ENCODE measurements around the gene VAX1. TPM values are rescaled to one million over a fixed set of nuclear protein-coding genes. Genes with fewer than 3 reads are reported as not detected.

VAX1 gene
- total and polyA plus RNA-seq, 2 donors (not counting 1 experiment from before 2014, with no cell fraction given), result not detected

- WGBS (ENCODE audit: insufficient coverage), result 35% methylated on average over 31 of the region's 34 CpGs
- H3K27me3 Mint-ChIP-seq, result peaks cover 61% of the 10 kb centered on the region
- intact Hi-C loops (cut with micrococcal nuclease), result no loop called here
- DNase-seq (no peak), ATAC-seq (ENCODE audit: low read depth) (no peak)
- peaks cover 0 to 80% (median 46%) of the 10 kb centered on the region in 4 experiments for H3K27me3 ChIP-seq (replicated peaks in 1 of 4; ENCODE audit: control extremely low read depth in 1 of 4, control insufficient read depth in 3 of 4, insufficient read depth in 4 of 4, low read length in 3 of 4)
- H3K27ac Mint-ChIP-seq, result peak overlapping the region; percentile 7
- ChIA-PET CTCF (no interaction called here), POLR2A (no interaction called here)
- H4K20me1 ChIP-seq (ENCODE audit: control insufficient read depth, insufficient read depth, low read length, poor library complexity, severe bottlenecking), result no peaks in the 10 kb centered on the region
- H3K36me3 ChIP-seq (replicated peaks in 1 of 2; ENCODE audit: control extremely low read depth in 1 of 2, control insufficient read depth in 1 of 2, extremely low read depth in 1 of 2, insufficient read depth in 2 of 2, low read length in 1 of 2), result no peaks in the 10 kb centered on the region
- peaks cover 0 to 54% (median 0%) of the 10 kb centered on the region in 3 donors for H3K9me3 ChIP-seq (ENCODE audit: control extremely low read depth in 1 of 3, control insufficient read depth in 2 of 3, insufficient read depth in 1 of 3, low read length in 2 of 3)
- H3K27ac ChIP-seq (ENCODE audit: low read length in 2 of 2), result no peak overlapping the region
- no peaks in the 10 kb centered on the region for H3K9me3 Mint-ChIP-seq (ENCODE audit: insufficient read depth)
- H3K4me2 ChIP-seq (replicated peaks; ENCODE audit: low read depth, low read length, poor library complexity, severe bottlenecking), result no peak overlapping the region
- no peak overlapping the region for H3K4me3 Mint-ChIP-seq
- TF ChIP-seq EZH2 (IDR thresholded peaks at IDR 0.05; ENCODE audit: borderline replicate concordance, insufficient read depth, low read depth, low read length, poor library complexity, severe bottlenecking), result no peak
- no peak for TF ChIP-seq CTCF (IDR thresholded peaks at IDR 0.05)
- no peak overlapping the region for H2AFZ ChIP-seq (ENCODE audit: insufficient read depth, low read depth, low read length, poor library complexity, severe bottlenecking)
- H3K4me3 ChIP-seq (ENCODE audit: control extremely low read depth in 1 of 5, extremely low read depth in 1 of 5, insufficient read depth in 1 of 5, low read depth in 2 of 5, low read length in 4 of 5), result no peak overlapping the region
- H3K79me2 ChIP-seq (ENCODE audit: control insufficient read depth, insufficient read depth, low read length), result no peaks in the 10 kb centered on the region
- peaks cover 17% of the 10 kb centered on the region for H3K4me1 Mint-ChIP-seq
- H3K4me1 ChIP-seq (ENCODE audit: control insufficient read depth in 2 of 2, insufficient read depth in 2 of 2, low read length in 2 of 2), result peaks cover 10 to 13% of the 10 kb centered on the region in 2 donors
- H3K9ac ChIP-seq (ENCODE audit: low read length), result no peak overlapping the region
These were observed 1.6 kb downstream of the VAX1 start for GRCh38 chr10:117136391-117136975.

- H3K27ac Mint-ChIP-seq, result no peak overlapping the region
- Histone ChIP-seq H2AFZ (ENCODE audit: insufficient read depth, low read depth, low read length, poor library complexity, severe bottlenecking) (no peak overlapping the region), H3K4me2 (replicated peaks; ENCODE audit: low read depth, low read length, poor library complexity, severe bottlenecking) (no peak overlapping the region), H3K4me1 (ENCODE audit: control insufficient read depth in 2 of 2, insufficient read depth in 2 of 2, low read length in 2 of 2) (peaks cover 15 to 17% of the 10 kb centered on the region in 2 donors), H3K9ac (ENCODE audit: low read length) (no peak overlapping the region), H3K27me3 (replicated peaks in 1 of 4; ENCODE audit: control extremely low read depth in 1 of 4, control insufficient read depth in 3 of 4, insufficient read depth in 4 of 4, low read length in 3 of 4) (peaks cover 0 to 86% (median 50%) of the 10 kb centered on the region in 4 experiments), H4K20me1 (ENCODE audit: control insufficient read depth, insufficient read depth, low read length, poor library complexity, severe bottlenecking) (no peaks in the 10 kb centered on the region), H3K36me3 (replicated peaks in 1 of 2; ENCODE audit: control extremely low read depth in 1 of 2, control insufficient read depth in 1 of 2, extremely low read depth in 1 of 2, insufficient read depth in 2 of 2, low read length in 1 of 2) (no peaks in the 10 kb centered on the region), H3K4me3 (ENCODE audit: control extremely low read depth in 1 of 5, extremely low read depth in 1 of 5, insufficient read depth in 1 of 5, low read depth in 2 of 5, low read length in 4 of 5) (no peak overlapping the region), H3K79me2 (ENCODE audit: control insufficient read depth, insufficient read depth, low read length) (no peaks in the 10 kb centered on the region), H3K27ac (ENCODE audit: low read length in 2 of 2) (no peak overlapping the region), H3K9me3 (ENCODE audit: control extremely low read depth in 1 of 3, control insufficient read depth in 2 of 3, insufficient read depth in 1 of 3, low read length in 2 of 3) (peaks cover 0 to 55% (median 0%) of the 10 kb centered on the region in 3 donors)
- POLR2A ChIA-PET, result no interaction called here
- TF ChIP-seq CTCF (IDR thresholded peaks at IDR 0.05) (no peak), EZH2 (IDR thresholded peaks at IDR 0.05; ENCODE audit: borderline replicate concordance, insufficient read depth, low read depth, low read length, poor library complexity, severe bottlenecking) (no peak)
- DNase-seq (no peak), ATAC-seq (ENCODE audit: low read depth) (no peak)
- H3K27me3 Mint-ChIP-seq, result peaks cover 68% of the 10 kb centered on the region
- peaks cover 22% of the 10 kb centered on the region for H3K4me1 Mint-ChIP-seq
- H3K9me3 Mint-ChIP-seq (ENCODE audit: insufficient read depth), result no peaks in the 10 kb centered on the region
- no peak overlapping the region for H3K4me3 Mint-ChIP-seq
- CTCF ChIA-PET, result no interaction called here
- intact Hi-C loops (cut with micrococcal nuclease), result no loop called here
- WGBS (ENCODE audit: insufficient coverage), result 92% methylated on average over 4 of the region's 4 CpGs
These were observed 2.5 kb downstream of the VAX1 start for GRCh38 chr10:117135480-117136140.
